Measurements from ENCODE around the gene PRR14L. TPM values are rescaled to one million over a fixed set of nuclear protein-coding genes. Genes with fewer than 3 reads are reported as not detected.

Gene PRR14L
- total and polyA plus RNA-seq, 2 donors (not counting 3 experiments of a cell fraction or from before 2014, with no cell fraction given): 13.1 to 53.8 TPM

GRCh38 chr22:31737932-31738331 is 12.0 kb downstream of the PRR14L start:
- H3K27ac ChIP-seq (ENCODE audit: insufficient read depth, low read depth, low read length): no peak overlapping the region
- TF ChIP-seq JUN (IDR thresholded peaks at IDR 0.05; ENCODE audit: borderline replicate concordance, insufficient read depth, insufficient read length, low read depth) (no peak), GATA2 (IDR thresholded peaks at IDR 0.05; ENCODE audit: insufficient read depth, insufficient read length, low read depth, low read length) (no peak), POLR2AphosphoS5 (IDR thresholded peaks at IDR 0.05; ENCODE audit: insufficient read depth, low read depth, low read length) (no peak), MAX (IDR thresholded peaks at IDR 0.05; ENCODE audit: insufficient read depth, insufficient read length) (no peak), EZH2 (IDR thresholded peaks at IDR 0.05; ENCODE audit: borderline replicate concordance, low read depth, low read length, severe bottlenecking) (no peak), FOS (IDR thresholded peaks at IDR 0.05; ENCODE audit: borderline replicate concordance, insufficient read depth, low read length) (no peak)
- intact Hi-C loops (cut with micrococcal nuclease) (no loop called here), dilution Hi-C loops (cut with MboI; ENCODE audit: extremely low pct_ligation_motif_present, low sequenced_read_pairs) (no loop called here)
- no peak overlapping the region for H2AFZ ChIP-seq (ENCODE audit: low read depth, low read length)
- H3K36me3 ChIP-seq (ENCODE audit: control insufficient read depth in 2 of 2, extremely low read depth in 1 of 2, insufficient read depth in 2 of 2, low read length in 2 of 2): peaks cover 4 to 5% of the 10 kb centered on the region in 2 experiments
- ChIA-PET CTCF (interaction anchor here (1.2 to 1.3 kb wide), 2 partner anchors 8 to 72 kb away, joined by 3 read pairs; no protein-coding TSS in a partner anchor), POLR2A (interaction anchor here (0.6 kb wide), 1 partner anchor 1102 kb away, joined by 3 read pairs; the partner anchor contains the start of gene SLC35E4)
- H3K27me3 ChIP-seq (ENCODE audit: control insufficient read depth in 2 of 2, insufficient read depth in 2 of 2, low read length in 2 of 2): no peaks in the 10 kb centered on the region
- FAIRE-seq: no peak
- H3K4me3 ChIP-seq (replicated peaks in 1 of 3; ENCODE audit: insufficient read depth in 1 of 3, low read depth in 1 of 3, low read length in 3 of 3): no peak overlapping the region
- no peak for DNase-seq (ENCODE audit: low read depth, low spot score)
- H3K9ac ChIP-seq (replicated peaks; ENCODE audit: extremely low read depth, insufficient read depth, low read length): no peak overlapping the region
- no peaks in the 10 kb centered on the region for H4K20me1 ChIP-seq (replicated peaks; ENCODE audit: control insufficient read depth, extremely low read depth, insufficient read depth, low read length)
- H3K79me2 ChIP-seq (ENCODE audit: control insufficient read depth, insufficient read depth, low read length): peaks cover 67% of the 10 kb centered on the region
- no TSS peak for BruUV-seq (replicated peaks)
- H3K4me2 ChIP-seq (ENCODE audit: insufficient read depth, low read length): no peak overlapping the region
- no peaks in the 10 kb centered on the region for H3K9me3 ChIP-seq (replicated peaks; ENCODE audit: control insufficient read depth, insufficient read depth, low read length)
- no peaks in the 10 kb centered on the region for H3K9me1 ChIP-seq (replicated peaks; ENCODE audit: control insufficient read depth, extremely low read depth, insufficient read depth, low read length)
- H3K4me1 ChIP-seq (ENCODE audit: control insufficient read depth, extremely low read depth, insufficient read depth, low read length): no peaks in the 10 kb centered on the region

- intact Hi-C loops (cut with micrococcal nuclease): no loop called here
- H3K9me1 ChIP-seq (replicated peaks; ENCODE audit: control insufficient read depth, extremely low read depth, insufficient read depth, low read length): no peaks in the 10 kb centered on the region
- peaks cover 4 to 5% of the 10 kb centered on the region in 2 experiments for H3K36me3 ChIP-seq (ENCODE audit: control insufficient read depth in 2 of 2, extremely low read depth in 1 of 2, insufficient read depth in 2 of 2, low read length in 2 of 2)
- no peaks in the 10 kb centered on the region for H3K9me3 ChIP-seq (replicated peaks; ENCODE audit: control insufficient read depth, insufficient read depth, low read length)
- H3K27me3 ChIP-seq (ENCODE audit: control insufficient read depth in 2 of 2, insufficient read depth in 2 of 2, low read length in 2 of 2): no peaks in the 10 kb centered on the region
- no peak overlapping the region for H3K27ac ChIP-seq (ENCODE audit: insufficient read depth, low read depth, low read length)
- H3K4me3 ChIP-seq (replicated peaks in 1 of 3; ENCODE audit: insufficient read depth in 1 of 3, low read depth in 1 of 3, low read length in 3 of 3): no peak overlapping the region
- no peak overlapping the region for H2AFZ ChIP-seq (ENCODE audit: low read depth, low read length)
- BruUV-seq (replicated peaks): no TSS peak
- dilution Hi-C loops (cut with MboI; ENCODE audit: extremely low pct_ligation_motif_present, low sequenced_read_pairs): no loop called here
- FAIRE-seq: no peak
- peaks cover 66% of the 10 kb centered on the region for H3K79me2 ChIP-seq (ENCODE audit: control insufficient read depth, insufficient read depth, low read length)
- ChIA-PET CTCF (no interaction called here), POLR2A (no interaction called here)
- no peaks in the 10 kb centered on the region for H3K4me1 ChIP-seq (ENCODE audit: control insufficient read depth, extremely low read depth, insufficient read depth, low read length)
- no peak overlapping the region for H3K4me2 ChIP-seq (ENCODE audit: insufficient read depth, low read length)
- no peak overlapping the region for H3K9ac ChIP-seq (replicated peaks; ENCODE audit: extremely low read depth, insufficient read depth, low read length)
- peaks cover 3% of the 10 kb centered on the region for H4K20me1 ChIP-seq (replicated peaks; ENCODE audit: control insufficient read depth, extremely low read depth, insufficient read depth, low read length)
- no peak for DNase-seq (ENCODE audit: low read depth, low spot score)
- no peak for TF ChIP-seq EZH2 (IDR thresholded peaks at IDR 0.05; ENCODE audit: borderline replicate concordance, low read depth, low read length, severe bottlenecking)
- no peak for TF ChIP-seq JUN (IDR thresholded peaks at IDR 0.05; ENCODE audit: borderline replicate concordance, insufficient read depth, insufficient read length, low read depth)
Observed at GRCh38 chr22:31736458-31736857, 13.5 kb downstream of the PRR14L start.

All from endothelial cell of umbilical vein (primary cell).